Retinal pigment epithelial cell (primary cell): ENCODE data around the gene CDHR2.

Experiments used
- DNase-seq: peaks from one replicate; pipeline ENCODE4 v3.0.0-alpha.2; 2010; ENCODE audit warnings: low read depth
- H3K4me3 ChIP-seq: 2 replicates; pipeline ENCODE4 v1.5.1; 2011; ENCODE audit warnings: mild to moderate bottlenecking, low read length, control low read depth, moderate library complexity
- CTCF ChIP-seq: conservative IDR thresholded peaks from 2 replicates; pipeline ENCODE4 v1.5.1; 2011; ENCODE audit warnings: low read depth, low read length, control low read depth, inconsistent platforms

Gene CDHR2

DNA sequence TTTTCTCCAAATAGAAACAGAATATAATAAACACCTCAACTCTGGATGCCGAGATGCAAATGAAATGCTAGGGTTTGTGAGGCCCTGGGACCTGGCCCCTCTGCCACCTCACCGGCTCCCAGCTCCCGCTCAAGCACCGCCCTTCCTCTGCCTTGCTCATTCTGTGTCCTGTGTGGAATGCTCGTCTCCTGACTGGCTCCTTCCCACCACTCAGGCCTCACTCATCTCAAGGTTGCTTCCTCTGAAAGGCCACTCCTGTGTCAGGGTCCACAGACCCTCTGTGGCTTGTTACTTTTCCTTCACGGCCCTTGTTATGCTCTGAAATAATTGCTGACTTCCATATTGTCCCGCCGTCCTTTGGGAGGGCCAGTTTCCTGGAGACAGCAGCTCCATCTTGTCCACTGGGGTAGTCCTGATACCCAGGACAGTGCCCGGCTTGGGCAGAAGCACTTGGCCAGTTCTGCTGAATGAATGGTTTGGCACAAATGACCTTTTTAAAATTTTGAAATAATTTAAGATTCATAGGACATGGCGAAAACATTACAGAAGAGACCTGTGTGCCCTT is 27.4 kb upstream of the CDHR2 start:
- no peak overlapping the region for H3K4me3 ChIP-seq
- no peak for DNase-seq
- TF ChIP-seq CTCF = no peak

GRCh38 chr5:176524138-176524537 is 25.0 kb upstream of the CDHR2 start:
- no peak overlapping the region for H3K4me3 ChIP-seq
- no peak for TF ChIP-seq CTCF

GRCh38 chr5:176524987-176525386 is 24.2 kb upstream of the CDHR2 start:
- no peak overlapping the region for H3K4me3 ChIP-seq
- TF ChIP-seq CTCF = no peak
- no peak for DNase-seq

More at GRCh38 chr5:176524138-176524537, 25.0 kb upstream of the CDHR2 start:
- DNase-seq = no peak

DNA sequence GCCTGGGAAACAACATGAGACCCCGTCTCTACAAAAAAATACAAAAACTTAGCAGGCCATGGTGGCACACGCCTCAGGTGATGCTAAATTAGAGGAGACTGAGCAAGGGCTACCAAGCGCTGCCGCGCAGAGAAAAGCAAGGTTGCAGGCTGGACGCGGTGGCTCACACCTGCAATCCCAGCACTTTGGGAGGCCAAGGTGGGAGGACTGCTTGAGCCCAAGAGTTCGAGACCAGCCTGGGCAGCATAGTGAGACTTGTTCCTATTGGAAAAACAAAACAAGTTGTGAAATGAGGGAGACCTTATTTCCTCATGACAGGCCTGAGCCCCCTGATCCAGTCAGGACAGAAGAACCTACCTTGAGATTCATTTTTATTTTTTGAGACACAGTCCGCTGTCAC is 23.5 kb upstream of the CDHR2 start:
- H3K4me3 ChIP-seq = no peak overlapping the region
- TF ChIP-seq CTCF = no peak
- no peak for DNase-seq

DNA sequence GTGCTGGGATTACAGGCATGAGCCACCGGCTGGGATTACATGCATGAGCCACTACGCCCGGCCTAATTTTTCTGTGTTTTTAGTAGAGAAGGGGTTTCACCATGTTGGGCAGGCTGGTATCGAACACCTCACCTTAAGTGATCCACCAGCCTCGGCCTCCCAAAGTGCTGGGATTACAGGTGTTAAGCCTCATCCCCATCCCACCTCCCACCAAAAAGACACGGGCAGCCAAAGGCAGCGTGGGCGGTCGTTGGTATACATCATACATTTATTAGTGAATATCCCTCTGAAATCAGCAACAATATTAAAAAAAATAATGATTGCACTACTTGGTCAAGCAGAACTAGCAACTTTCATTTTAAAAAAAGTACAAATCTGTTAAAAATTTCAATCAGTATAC is 22.7 kb upstream of the CDHR2 start:
- no peak for TF ChIP-seq CTCF
- no peak for DNase-seq
- H3K4me3 ChIP-seq = no peak overlapping the region

DNA sequence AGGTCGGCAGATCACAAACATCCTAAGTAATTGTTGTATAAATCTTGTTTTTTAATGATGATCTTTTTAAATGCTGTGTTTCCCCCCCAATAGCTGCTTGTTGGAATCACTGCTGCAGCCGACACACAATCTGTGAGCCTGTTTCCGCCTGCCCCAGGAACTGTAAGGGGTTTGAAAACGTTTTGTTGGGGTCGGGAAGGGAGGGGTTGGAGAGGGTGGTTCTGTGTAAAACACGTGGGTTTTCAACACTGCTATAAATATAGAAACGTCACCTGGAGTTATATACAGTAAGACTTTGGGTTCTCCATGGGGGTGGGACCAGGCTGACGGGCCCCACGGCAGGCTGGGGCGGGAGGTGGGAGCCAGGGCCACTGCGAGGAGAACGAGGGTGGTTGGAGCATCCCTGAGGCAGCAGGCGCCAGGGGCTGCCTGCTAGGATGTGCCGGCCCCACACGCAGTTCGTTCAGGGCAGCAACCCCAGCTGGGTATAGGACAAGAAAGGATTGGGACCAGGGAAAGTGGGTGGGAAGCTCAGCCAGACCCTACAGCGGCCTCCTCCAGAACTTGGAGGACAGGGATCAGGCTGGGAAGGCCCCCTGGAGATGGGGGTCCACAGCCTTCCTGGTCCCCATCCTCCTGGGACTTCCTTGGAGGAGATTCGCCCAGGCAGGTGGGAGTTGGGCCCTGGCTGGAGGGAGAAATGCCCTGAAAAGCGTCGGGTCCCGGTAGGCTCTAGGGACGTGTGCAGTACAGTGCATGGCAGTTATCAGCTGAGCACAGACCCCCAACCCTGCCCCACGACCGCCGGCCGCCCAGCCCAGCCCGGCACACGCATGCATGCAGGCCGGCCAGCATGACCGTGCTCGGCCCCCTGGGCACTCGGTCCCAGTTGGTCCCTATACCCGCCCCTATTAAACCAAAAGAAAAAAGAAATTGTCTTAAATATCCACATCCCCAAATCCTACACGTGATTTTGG is 21.6 kb upstream of the CDHR2 start:
- no peak for DNase-seq
- TF ChIP-seq CTCF = no peak
- H3K4me3 ChIP-seq = no peak overlapping the region

DNA sequence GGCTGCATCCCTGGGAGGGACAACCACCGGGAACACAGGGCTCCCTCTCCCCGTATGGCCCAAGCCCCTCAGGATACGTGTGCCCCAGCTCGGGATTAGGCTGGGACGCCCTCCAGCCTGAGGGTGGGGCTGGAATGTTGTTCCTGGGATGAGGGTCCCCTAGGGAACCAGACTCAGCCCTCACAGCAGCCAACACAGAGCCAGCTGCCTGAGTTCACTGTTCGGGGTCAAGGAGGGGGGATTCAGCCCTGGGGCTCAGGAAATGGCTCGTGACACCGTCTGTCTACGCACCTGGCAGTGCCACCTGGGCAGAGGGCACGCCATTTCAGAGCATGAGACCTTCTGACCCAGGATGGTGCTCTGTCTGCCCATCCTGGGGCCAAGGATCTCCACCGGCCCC is 20.8 kb upstream of the CDHR2 start:
- H3K4me3 ChIP-seq = no peak overlapping the region
- TF ChIP-seq CTCF = no peak
- DNase-seq = no peak
